ENCODE data around the gene RAD21L1. TPM values are rescaled to one million over a fixed set of nuclear protein-coding genes. Genes with fewer than 3 reads are reported as not detected.

RAD21L1 gene
- total and polyA plus RNA-seq, 2 of the 8 experiments (the other 6 are each of a cell fraction or from before 2014, with no cell fraction given), result 0.06 to 0.26 TPM

DNA sequence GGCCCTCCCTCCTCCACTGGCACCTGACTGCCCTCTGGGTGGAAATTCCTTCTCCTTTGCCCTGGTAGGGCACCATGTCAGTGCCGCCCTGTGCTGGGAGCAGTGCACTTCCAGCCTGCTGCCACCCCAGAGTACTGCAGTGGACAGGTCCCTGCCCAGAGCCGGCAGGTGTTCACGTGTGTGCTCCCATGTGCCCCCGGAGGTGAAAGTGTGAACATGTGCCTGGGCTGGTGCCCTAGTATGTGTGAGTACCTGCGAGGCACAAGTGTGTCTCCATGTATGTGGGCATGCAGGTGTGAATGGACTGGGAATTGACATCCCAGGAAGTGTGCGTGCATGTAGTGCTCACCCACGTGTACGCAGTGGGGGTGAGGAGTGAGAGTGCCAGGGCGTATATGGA is 73.7 kb downstream of the RAD21L1 start (continued):
- TF ChIP-seq FOSL1 (IDR thresholded peaks at IDR 0.05; ENCODE audit: insufficient read depth, low read depth, low read length) (no peak), SUZ12 (IDR thresholded peaks at IDR 0.05; ENCODE audit: low read length) (no peak), JUN (IDR thresholded peaks at IDR 0.05; ENCODE audit: low read depth, low read length) (no peak), SIX5 (IDR thresholded peaks at IDR 0.05; ENCODE audit: low read depth, low read length) (no peak), NRF1 (IDR thresholded peaks at IDR 0.05; ENCODE audit: low read depth, low read length) (no peak)
- TF ChIP-seq, protein P1, sequence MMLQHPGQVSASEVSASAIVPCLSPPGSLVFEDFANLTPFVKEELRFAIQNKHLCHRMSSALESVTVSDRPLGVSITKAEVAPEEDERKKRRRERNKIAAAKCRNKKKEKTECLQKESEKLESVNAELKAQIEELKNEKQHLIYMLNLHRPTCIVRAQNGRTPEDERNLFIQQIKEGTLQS (IDR thresholded peaks at IDR 0.05; ENCODE audit: insufficient read depth, low read depth, low read length), result no peak

Data from H1 (cell line).